Ovary (tissue), 9 donors: ENCODE measurements around the gene WIPF1. TPM values are rescaled to one million over a fixed set of nuclear protein-coding genes. Genes with fewer than 3 reads are reported as not detected.

Experiments used
- DNase-seq, 5 donors: peaks; one replicate each; pipeline ENCODE4 v3.0.0-alpha.2; 2019 to 2020
- H3K27ac ChIP-seq, 2 donors: fragments of 200-600 bp; one replicate each; pipeline versions ENCODE4 v1.5.1 to v1.8.0; 2019 to 2022
- H3K27me3 ChIP-seq: fragments of 200-600 bp; one replicate; pipeline ENCODE4 v1.8.0; 2022
- H3K36me3 ChIP-seq: fragments of 200-600 bp; sonication (generic); one replicate; pipeline ENCODE4 v1.5.1; 2019
- H3K4me1 ChIP-seq: one replicate; pipeline ENCODE4 v1.8.1; 2013; ENCODE audit warnings: mild to moderate bottlenecking, moderate library complexity; ENCODE audit not compliant: insufficient read depth
- H3K4me3 ChIP-seq: fragments of 200-600 bp; sonication (generic); one replicate; pipeline ENCODE4 v1.5.1; 2017
- H3K9me3 ChIP-seq, 2 donors: fragments of 200-600 bp in 1 of 2; sonication (generic) in 1 of 2; one replicate each; pipeline versions ENCODE4 v1.5.1 to v1.8.1; 2013 to 2019; ENCODE audit warnings: mild to moderate bottlenecking in 1 of 2, moderate library complexity in 1 of 2
- EP300 ChIP-seq: sonication (generic); formaldehyde crosslinking; IDR thresholded peaks from one replicate; pipeline ENCODE4 v1.6.1; 2017; ENCODE audit warnings: antibody characterized with exemption
- POLR2A ChIP-seq: fragments of 450-650 bp; IDR thresholded peaks from one replicate; pipeline ENCODE4 v1.6.1; 2017; ENCODE audit warnings: antibody characterized with exemption, mild to moderate bottlenecking, moderate library complexity
- WGBS, 3 donors: extraction: QIAGEN DNeasy Blood & Tissue Kit in 1 of 3; methylation state at CpG; one replicate each; pipeline versions ENCODE4 v1.1.5 to v1.1.7; 2013 to 2017; 5-methylcytosine and 5-hydroxymethylcytosine counted together
- intact Hi-C, 4 donors: fragments of 100-400 bp; cut with DNase I; formaldehyde crosslinking; loops; one replicate each; pipeline versions ENCODE4 v1.11.0 to v1.15.1; 2022 to 2023
- polyA plus RNA-seq, 2 donors: library from polyadenylated mRNA; stranded (reverse); fragments of 200-250 nt in 1 of 2; fragments of 350-450 nt in 1 of 2; fragmentation: Illumina TruSeq in 1 of 2; extraction: RNeasy Lipid Tissue Mini Kit (QIAGEN cat#74804) in 1 of 2; gene quantifications; one replicate each; pipeline ENCODE4 v1.2.3, GENCODE V29; 2013 to 2014
- total RNA-seq, 7 donors: library from RNA; depleted of rRNA in 2 of 7; stranded (reverse); fragments of >200 nt in 2 of 7; fragmentation: NEBNext Ultra II Directional in 3 of 7; extraction: Animal tissue kit (Norgen Biotek cat#: 25700) in 3 of 7; gene quantifications; one replicate each; pipeline versions ENCODE4 v1.1.0 to v1.2.4, GENCODE V29; 2016 to 2023
- TF ChIP-seq, protein P1 (sequence below), 3 donors: fragments of 450-650 bp in 2 of 3; fragments of 200-600 bp in 1 of 3; IDR thresholded peaks; one replicate each; pipeline versions ENCODE4 v1.5.1 to v1.8.0; 2016 to 2022; ENCODE audit warnings: antibody characterized with exemption in 3 of 3, mild to moderate bottlenecking in 1 of 3
- donor health status: DM: no; HTN: no; CAD: no; lungs with moderate emphysema.
- donor health status: DM: no; HTN: no; CAD: no.
- donor health status: Bipolar disorder and iron deficiency.
- donor health status: DM: yes; HTN: yes; CAD: no.
- donor health status: DM: no; HTN: no; CAD: no.
- donor health status: DM: yes; HTN: yes; CAD: no.

Gene WIPF1
- total and polyA plus RNA-seq, 9 donors, result 9.7 to 42.6 (median 24.4) TPM

GRCh38 chr2:174581491-174581890, 16.1 kb downstream of the WIPF1 start:
- 20 to 36% (median 22%) methylated on average over 6 of the region's 6 CpGs for WGBS, 3 donors
- no peaks in the 10 kb centered on the region for H3K36me3 ChIP-seq
- TF ChIP-seq, protein P1, sequence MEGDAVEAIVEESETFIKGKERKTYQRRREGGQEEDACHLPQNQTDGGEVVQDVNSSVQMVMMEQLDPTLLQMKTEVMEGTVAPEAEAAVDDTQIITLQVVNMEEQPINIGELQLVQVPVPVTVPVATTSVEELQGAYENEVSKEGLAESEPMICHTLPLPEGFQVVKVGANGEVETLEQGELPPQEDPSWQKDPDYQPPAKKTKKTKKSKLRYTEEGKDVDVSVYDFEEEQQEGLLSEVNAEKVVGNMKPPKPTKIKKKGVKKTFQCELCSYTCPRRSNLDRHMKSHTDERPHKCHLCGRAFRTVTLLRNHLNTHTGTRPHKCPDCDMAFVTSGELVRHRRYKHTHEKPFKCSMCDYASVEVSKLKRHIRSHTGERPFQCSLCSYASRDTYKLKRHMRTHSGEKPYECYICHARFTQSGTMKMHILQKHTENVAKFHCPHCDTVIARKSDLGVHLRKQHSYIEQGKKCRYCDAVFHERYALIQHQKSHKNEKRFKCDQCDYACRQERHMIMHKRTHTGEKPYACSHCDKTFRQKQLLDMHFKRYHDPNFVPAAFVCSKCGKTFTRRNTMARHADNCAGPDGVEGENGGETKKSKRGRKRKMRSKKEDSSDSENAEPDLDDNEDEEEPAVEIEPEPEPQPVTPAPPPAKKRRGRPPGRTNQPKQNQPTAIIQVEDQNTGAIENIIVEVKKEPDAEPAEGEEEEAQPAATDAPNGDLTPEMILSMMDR (IDR thresholded peaks at IDR 0.05), result no peak
- TF ChIP-seq EP300 (no peak), POLR2A (no peak)
- no peaks in the 10 kb centered on the region for H3K9me3 ChIP-seq
- intact Hi-C loops, result no loop called here
- H3K27ac ChIP-seq, result peak overlapping the region in 1 of 2 donors; percentile 2
- H3K27me3 ChIP-seq, result no peaks in the 10 kb centered on the region
- H3K4me1 ChIP-seq, result peaks cover 1% of the 10 kb centered on the region
- no peak overlapping the region for H3K4me3 ChIP-seq
- no peak for DNase-seq

DNA sequence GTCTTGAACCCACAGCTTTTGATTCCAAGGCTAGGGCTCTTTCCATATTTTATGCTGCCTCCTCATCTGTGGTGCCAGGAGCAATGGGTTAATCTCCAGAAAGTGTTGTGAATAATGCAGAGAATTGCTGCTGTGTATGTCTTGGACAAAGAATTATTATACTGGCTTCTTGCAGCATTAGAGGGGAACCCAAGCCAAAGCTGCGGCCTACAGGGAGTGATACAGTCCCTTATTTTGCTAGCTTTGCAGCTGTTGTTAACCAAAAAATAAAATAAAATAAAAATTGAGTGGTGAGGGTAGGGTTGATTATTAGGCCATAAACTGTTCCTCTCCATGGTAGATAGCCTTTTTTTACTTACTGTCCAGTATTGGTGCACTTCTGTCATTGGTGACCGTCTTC, 16.7 kb downstream of the WIPF1 start:
- intact Hi-C loops, result no loop called here
- Histone ChIP-seq H3K36me3 (no peaks in the 10 kb centered on the region), H3K4me1 (peaks cover 1% of the 10 kb centered on the region), H3K27me3 (no peaks in the 10 kb centered on the region), H3K4me3 (no peak overlapping the region), H3K27ac (no peak overlapping the region), H3K9me3 (no peaks in the 10 kb centered on the region)
- TF ChIP-seq, protein P1 (IDR thresholded peaks at IDR 0.05), result no peak
- TF ChIP-seq EP300 (no peak), POLR2A (no peak)
- DNase-seq, result no peak
- 32 to 45% (median 38%) methylated on average over 2 of the region's 2 CpGs for WGBS, 3 donors

- intact Hi-C loops, result no loop called here
- DNase-seq, result no peak
- H3K36me3 ChIP-seq, result no peaks in the 10 kb centered on the region
Observed at GRCh38 chr2:174577967-174578589, 19.5 kb downstream of the WIPF1 start.

DNA sequence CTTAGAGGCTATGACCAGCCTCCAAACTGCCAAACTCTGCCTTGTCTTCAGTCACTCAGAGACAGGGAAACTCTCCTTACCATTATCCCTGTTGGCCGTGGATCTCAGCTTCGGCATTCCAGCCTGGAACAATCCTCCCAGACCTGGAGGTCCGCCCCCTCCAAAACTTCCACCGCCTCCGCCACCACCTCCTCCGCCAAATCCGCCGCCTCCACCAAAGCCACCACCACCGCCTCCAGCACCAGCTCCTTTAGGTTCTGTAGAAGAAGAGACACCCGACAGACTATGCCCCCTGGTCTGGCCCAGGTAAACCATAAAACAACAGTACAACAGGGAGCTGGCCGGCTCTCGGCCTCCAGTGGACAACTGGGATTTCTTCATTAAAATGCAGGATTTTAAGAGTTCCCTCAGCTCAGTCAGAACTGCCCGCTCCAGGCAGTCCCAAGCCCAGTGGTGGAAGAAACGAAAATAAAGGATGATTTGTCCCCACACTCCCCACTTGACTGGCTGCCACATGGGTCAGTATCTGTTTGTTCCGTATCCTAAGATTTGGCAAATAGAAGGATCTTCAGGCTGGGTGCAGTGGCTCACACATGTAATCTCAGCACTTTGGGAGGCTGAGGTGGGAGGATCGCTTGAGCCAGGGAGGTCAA, 22.4 kb downstream of the WIPF1 start:
- intact Hi-C loops, result no loop called here
- Histone ChIP-seq H3K4me3 (no peak overlapping the region), H3K9me3 (no peaks in the 10 kb centered on the region), H3K4me1 (peaks cover 3% of the 10 kb centered on the region), H3K27ac (no peak overlapping the region), H3K27me3 (no peaks in the 10 kb centered on the region), H3K36me3 (no peaks in the 10 kb centered on the region)
- DNase-seq, result no peak
- 82 to 87% (median 85%) methylated on average over 16 of the region's 16 CpGs for WGBS, 3 donors
- TF ChIP-seq, protein P1 (IDR thresholded peaks at IDR 0.05), result no peak
- TF ChIP-seq POLR2A (no peak), EP300 (no peak)

More at GRCh38 chr2:174577967-174578589, 19.5 kb downstream of the WIPF1 start:
- Histone ChIP-seq H3K4me3 (no peak overlapping the region), H3K27me3 (no peaks in the 10 kb centered on the region), H3K4me1 (peaks cover 4% of the 10 kb centered on the region), H3K9me3 (no peaks in the 10 kb centered on the region), H3K27ac (no peak overlapping the region)
- TF ChIP-seq, protein P1 (IDR thresholded peaks at IDR 0.05), result no peak
- TF ChIP-seq POLR2A (no peak), EP300 (no peak)
